Type B pancreatic cell (in vitro differentiated cells): ENCODE results near the gene TMEM150C. TPM values are rescaled to one million over a fixed set of nuclear protein-coding genes. Genes with fewer than 3 reads are reported as not detected.

Experiments used
- DNase-seq: peaks from one replicate; pipeline ENCODE4 v3.0.0; 2021; ENCODE audit warnings: mixed read lengths; ENCODE audit not compliant: unreplicated experiment; ENCODE audit errors: extremely low spot score
- H3K27ac Mint-ChIP-seq: 2 replicates; pipeline ENCODE4 v1.8.0; 2021; ENCODE audit warnings: mild to moderate bottlenecking, mixed read lengths
- H3K27me3 Mint-ChIP-seq: 2 replicates; pipeline ENCODE4 v1.8.0; 2021; ENCODE audit warnings: mixed read lengths
- H3K36me3 Mint-ChIP-seq: 2 replicates; pipeline ENCODE4 v1.8.0; 2021; ENCODE audit warnings: mixed read lengths
- H3K4me1 Mint-ChIP-seq: one replicate; pipeline ENCODE4 v1.8.0; 2021; ENCODE audit warnings: mixed read lengths; ENCODE audit not compliant: unreplicated experiment
- H3K4me3 Mint-ChIP-seq: 2 replicates; pipeline ENCODE4 v1.8.0; 2021; ENCODE audit warnings: mild to moderate bottlenecking, mixed read lengths
- H3K9me3 Mint-ChIP-seq: 2 replicates; pipeline ENCODE4 v1.8.0; 2021; ENCODE audit warnings: mixed read lengths
- long read RNA-seq: library from polyadenylated mRNA; unstranded; transcript quantifications from one replicate; pipeline ENCODE4 v2.0.0, GENCODE V29; 2020
- total RNA-seq: library from RNA; stranded (reverse); gene quantifications from 2 replicates; pipeline ENCODE4 v1.2.1, GENCODE V29; 2021; ENCODE audit warnings: low replicate concordance
- TF ChIP-seq, protein P1 (sequence below): fragments of 200-600 bp; sonication (generic); conservative IDR thresholded peaks from 2 replicates; pipeline ENCODE4 v1.5.0; 2021; ENCODE audit warnings: antibody characterized with exemption, mild to moderate bottlenecking

Gene TMEM150C
- total RNA-seq, result 5.7 and 7.8 TPM in 2 replicates
- long read RNA-seq, transcript TMEM150C-201 (8 exons, 1,990 nt), result major isoform, 29 of 40 reads
- long read RNA-seq, partial matches to known transcripts, result 5 of 40 reads
- long read RNA-seq, other reads (novel, unspliced or antisense), result 3 of 40 reads

DNA sequence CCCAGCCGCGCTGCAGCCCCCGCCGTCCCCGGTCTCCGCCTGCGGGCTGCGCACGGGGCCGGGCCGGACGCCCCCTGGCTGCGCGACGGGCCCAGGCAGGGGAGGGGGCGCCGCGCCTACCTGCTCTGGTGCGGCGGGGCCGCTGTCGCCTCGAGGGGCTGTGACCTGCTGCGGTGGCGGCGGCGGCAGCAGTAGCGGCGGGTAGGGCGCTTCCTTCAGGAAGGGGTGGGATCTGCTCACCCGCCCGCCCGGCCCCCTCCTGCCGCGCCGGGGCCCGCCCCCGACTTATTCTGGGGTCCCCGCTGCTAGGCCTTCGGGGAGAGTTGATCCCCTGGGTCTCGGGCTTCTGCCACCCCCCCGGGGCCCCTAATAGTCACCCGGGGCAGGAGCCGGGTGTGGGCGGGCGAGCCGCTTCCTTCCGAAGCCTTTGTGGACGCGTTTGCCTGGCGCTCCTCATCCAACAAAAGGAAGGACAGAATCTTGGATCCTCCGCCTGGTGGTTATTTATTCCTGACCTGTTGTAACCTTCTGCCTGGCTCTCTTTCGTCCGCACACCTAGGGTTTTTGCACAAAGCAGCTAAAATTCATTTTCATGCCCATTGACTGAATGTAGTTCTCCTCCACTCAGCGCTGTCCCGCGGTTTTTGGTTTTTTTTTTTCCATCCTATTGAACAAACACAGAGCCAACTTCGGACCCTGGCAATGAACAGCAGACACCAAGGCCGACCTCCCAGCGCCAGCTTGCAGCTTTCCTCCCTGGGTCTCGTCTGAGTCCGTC lies at the start of gene TMEM150C:
TSS of gene TMEM150C (minus strand) at position 203 of the 778 bp plus-strand sequence. CDS start 57,331 bp downstream, outside the sequence.
- no peak for DNase-seq
- Mint-ChIP-seq H3K4me3 (peak within 1 kb of the TSS; percentile 91), H3K27ac (peak within 1 kb of the TSS; percentile 46), H3K36me3 (no peaks in the 10 kb centered on the region), H3K27me3 (peaks cover 49% of the 10 kb centered on the region), H3K9me3 (no peaks in the 10 kb centered on the region), H3K4me1 (peaks cover 16% of the 10 kb centered on the region)
- TF ChIP-seq, protein P1, sequence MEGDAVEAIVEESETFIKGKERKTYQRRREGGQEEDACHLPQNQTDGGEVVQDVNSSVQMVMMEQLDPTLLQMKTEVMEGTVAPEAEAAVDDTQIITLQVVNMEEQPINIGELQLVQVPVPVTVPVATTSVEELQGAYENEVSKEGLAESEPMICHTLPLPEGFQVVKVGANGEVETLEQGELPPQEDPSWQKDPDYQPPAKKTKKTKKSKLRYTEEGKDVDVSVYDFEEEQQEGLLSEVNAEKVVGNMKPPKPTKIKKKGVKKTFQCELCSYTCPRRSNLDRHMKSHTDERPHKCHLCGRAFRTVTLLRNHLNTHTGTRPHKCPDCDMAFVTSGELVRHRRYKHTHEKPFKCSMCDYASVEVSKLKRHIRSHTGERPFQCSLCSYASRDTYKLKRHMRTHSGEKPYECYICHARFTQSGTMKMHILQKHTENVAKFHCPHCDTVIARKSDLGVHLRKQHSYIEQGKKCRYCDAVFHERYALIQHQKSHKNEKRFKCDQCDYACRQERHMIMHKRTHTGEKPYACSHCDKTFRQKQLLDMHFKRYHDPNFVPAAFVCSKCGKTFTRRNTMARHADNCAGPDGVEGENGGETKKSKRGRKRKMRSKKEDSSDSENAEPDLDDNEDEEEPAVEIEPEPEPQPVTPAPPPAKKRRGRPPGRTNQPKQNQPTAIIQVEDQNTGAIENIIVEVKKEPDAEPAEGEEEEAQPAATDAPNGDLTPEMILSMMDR, result peak; percentile 56

DNA sequence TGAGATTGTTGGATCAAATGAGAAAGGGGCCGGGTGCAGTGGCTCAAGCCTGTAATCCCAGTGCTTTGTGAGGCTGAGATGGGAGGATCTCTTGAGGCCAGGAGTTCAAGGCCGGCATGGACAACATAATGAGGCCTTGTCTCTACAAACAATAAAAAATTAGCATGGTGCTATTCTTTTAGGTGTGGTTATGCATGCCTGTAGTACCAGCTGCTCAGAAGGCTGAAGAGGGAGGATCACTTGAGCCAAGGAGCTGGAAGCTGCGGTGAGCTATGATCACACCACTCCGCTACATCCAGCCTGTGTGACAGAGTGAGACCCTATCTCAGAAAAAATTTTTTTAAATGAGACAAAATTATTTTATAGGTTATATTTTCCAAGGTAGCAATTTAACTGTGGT lies 49.7 kb upstream of the TMEM150C start:
- DNase-seq, result no peak
- Mint-ChIP-seq H3K9me3 (no peaks in the 10 kb centered on the region), H3K4me1 (peaks cover 7% of the 10 kb centered on the region), H3K36me3 (no peaks in the 10 kb centered on the region), H3K27ac (no peak overlapping the region), H3K4me3 (no peak overlapping the region), H3K27me3 (peaks cover 26% of the 10 kb centered on the region)
- TF ChIP-seq, protein P1, result no peak

DNA sequence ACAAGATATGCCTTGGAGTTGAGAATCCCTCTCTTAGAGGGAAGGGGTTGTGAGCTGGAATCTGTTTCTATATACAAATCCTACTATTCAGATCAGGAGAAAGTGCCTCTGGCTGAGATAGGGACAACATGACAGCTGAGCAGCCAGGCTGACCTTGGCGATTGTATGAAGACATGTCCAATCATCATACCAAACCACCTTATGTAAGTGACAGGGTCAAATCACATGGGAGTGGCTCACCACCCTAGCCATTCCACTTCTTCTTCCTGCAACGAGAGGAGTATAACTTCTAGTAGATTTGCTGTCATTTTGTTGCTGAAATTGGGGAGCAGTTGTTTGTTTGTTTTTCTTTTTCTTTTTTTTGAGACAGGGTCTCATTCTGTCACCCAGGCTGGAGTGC lies 48.3 kb upstream of the TMEM150C start:
- Mint-ChIP-seq H3K4me3 (no peak overlapping the region), H3K4me1 (peaks cover 7% of the 10 kb centered on the region), H3K36me3 (no peaks in the 10 kb centered on the region), H3K27me3 (peaks cover 32% of the 10 kb centered on the region), H3K9me3 (no peaks in the 10 kb centered on the region), H3K27ac (no peak overlapping the region)
- TF ChIP-seq, protein P1, result no peak
- DNase-seq, result no peak

DNA sequence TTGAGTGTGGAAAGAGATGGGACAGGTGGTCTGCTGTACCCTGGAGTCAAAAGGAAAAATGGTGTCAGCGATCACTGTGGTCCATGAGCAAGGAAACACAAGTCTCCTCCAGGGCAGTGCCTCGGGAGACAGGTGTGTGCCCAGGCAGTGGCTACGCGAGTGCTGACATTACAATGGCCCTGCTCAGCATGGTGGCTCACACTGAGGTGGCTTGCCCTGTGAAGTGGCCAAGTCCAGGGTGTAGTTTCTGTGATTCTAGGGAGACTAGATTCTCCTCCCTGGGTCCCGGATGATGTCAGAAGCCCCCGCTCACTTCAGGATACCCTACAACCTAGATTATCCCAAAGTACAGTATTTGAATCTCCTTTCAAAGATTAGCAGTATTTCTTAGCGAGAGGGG lies 44.8 kb upstream of the TMEM150C start:
- TF ChIP-seq, protein P1, result no peak
- Mint-ChIP-seq H3K27me3 (peaks cover 24% of the 10 kb centered on the region), H3K4me1 (peaks cover 3% of the 10 kb centered on the region), H3K9me3 (no peaks in the 10 kb centered on the region), H3K27ac (no peak overlapping the region), H3K4me3 (no peak overlapping the region), H3K36me3 (no peaks in the 10 kb centered on the region)
- DNase-seq, result no peak

DNA sequence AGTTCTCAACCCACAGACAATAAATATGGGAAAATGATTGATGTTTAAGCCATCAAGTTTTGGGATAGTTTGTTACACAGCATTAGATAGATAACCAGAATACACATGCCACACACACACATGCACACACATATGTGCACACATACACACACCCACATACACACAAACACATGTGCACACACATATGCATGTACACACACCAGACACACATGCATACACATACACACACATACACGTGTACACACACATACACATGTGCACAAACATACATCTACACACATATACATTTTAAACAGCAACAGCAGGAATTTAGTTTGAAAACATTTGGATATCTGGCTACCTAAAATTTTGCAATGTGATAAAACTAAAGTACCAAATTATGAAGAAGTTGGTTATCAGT lies 42.7 kb upstream of the TMEM150C start:
- Mint-ChIP-seq H3K9me3 (no peaks in the 10 kb centered on the region), H3K27me3 (peaks cover 19% of the 10 kb centered on the region), H3K36me3 (no peaks in the 10 kb centered on the region)

More for the DNA sequence above, 42.7 kb upstream of the TMEM150C start:
- TF ChIP-seq, protein P1, result no peak
- Mint-ChIP-seq H3K4me1 (no peaks in the 10 kb centered on the region), H3K4me3 (no peak overlapping the region), H3K27ac (no peak overlapping the region)
- no peak for DNase-seq
